Activated CD4-positive, alpha-beta T cell treated with anti-CD3 and anti-CD28 coated beads, Interleukin-2, amount 50 U/mL, for 24 hours (primary cell): Measurements from ENCODE around the gene SCGB3A1.

ENCODE experiments used
- DNase-seq, 2 donors: peaks; one replicate each; pipeline ENCODE4 v3.0.0-alpha.2; 2020; ENCODE audit warnings: low read depth in 1 of 2, low spot score in 1 of 2

Gene SCGB3A1

GRCh38 chr5:180606215-180606785 lies 15.0 kb upstream of the SCGB3A1 start:
- DNase-seq = no peak

GRCh38 chr5:180605554-180606214 lies 14.4 kb upstream of the SCGB3A1 start:
- DNase-seq = peak; percentile 27 to 49

- no peak for DNase-seq
Measured at GRCh38 chr5:180604271-180604670, 13.0 kb upstream of the SCGB3A1 start.

DNA sequence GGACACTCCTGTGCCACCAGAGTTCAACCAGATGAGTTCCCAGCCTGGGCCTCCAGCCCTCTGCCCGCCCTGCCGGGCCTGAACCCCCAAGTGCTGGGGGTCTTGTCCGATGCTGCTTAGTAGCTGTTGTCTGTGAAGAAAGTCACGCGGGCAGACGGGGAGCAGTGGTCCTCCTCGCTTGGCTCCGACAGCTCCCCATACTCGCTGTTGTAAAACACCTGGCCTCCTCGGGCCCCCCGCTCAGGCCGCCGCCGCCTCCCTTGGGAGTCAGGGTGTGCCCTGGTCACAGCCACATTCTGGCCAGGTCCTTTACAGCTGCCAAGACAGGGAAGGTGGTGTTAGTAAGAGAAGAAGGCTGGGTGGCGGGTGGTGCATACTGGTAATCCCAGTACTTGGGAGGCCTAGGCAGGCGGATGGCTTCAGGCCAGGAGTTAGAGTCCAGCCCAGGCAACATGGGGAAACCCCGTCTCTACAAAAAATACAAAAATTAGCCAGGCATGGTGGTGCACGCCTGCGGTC lies 11.8 kb upstream of the SCGB3A1 start:
- DNase-seq = no peak

DNA sequence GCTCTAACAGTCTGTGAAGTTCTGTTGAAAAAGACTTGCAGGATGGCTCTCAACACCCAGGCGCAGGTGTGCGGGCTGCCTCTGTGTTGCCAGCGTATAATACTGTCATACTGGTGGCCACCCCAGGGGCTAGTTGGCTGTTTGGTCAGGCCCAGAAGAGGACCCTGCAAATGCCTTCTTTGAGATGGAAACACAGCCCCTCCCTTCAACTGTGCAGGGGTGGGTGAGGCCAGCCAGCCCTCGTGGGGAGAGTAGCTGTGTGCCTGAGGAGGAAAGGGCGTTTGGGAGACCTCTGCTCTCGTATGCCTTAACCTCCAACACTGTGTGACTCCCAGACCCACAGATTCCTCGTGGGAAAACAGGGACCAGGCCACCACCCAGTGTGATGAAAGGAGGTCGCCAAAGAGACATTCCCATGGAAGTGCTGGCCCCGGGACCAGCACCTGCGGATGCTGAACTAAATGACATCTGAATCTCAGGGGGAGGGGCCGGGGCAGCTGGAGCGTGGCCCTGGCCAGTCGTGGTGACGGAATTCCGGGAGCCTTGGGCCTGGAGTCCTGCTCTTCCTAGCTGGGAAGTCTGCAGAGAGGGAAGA lies 11.3 kb upstream of the SCGB3A1 start:
- DNase-seq = no peak

- no peak for DNase-seq
Measured at GRCh38 chr5:180601591-180602480, 10.5 kb upstream of the SCGB3A1 start.

DNA sequence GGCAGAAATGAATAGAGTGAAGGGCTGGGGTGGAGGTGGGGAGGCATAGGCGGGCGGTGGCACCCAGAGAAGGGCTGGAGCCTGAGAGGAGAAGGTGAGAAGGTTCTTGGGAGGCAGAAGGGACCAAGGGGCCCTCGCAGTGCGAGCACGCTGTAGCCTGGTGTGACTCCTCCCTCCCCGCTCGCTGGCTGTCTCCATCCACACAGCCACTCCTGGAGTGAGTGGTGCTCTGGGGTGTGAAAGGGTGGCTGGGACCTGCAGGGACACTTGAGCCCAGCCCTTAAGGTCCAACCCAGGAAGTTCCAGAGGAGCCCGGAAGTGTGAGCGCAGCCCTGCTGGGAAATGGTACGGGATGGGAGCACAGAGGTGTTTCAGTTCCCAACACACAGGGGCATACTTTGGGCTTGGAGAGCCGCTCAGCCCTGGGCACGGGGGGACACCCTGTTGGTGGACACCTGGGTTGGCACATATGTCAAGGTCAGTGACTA lies 9.3 kb upstream of the SCGB3A1 start:
- no peak for DNase-seq

DNA sequence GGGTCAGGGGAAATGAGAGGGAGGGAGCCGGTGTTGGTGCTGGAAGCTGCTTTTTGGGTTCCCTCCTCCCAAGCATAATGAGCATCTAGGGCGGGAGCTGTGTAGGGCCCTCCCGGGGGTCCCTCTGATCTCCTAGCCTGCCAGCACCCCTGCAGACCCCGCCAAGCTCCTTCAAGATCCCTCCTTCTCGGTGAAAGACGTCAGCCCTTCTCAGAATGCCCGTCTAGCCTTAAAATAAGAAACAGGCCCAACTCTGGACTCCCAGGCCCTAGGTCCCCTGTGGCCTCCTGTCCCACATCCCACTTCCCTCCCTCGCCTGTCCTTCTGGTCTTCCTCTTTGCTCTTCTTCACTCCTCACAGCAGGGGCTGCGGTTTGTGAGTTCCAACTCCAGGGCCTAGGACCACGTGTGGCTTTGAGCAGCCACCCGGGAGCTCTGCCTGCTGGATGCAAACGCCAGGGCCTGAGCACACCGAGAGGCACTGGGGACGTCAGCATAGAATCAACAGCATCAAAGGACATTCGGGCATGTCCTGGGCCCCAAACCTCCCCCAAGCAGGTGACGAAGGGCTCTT lies 8.8 kb upstream of the SCGB3A1 start:
- DNase-seq = no peak

- no peak for DNase-seq
Measured at GRCh38 chr5:180599590-180599914, 8.3 kb upstream of the SCGB3A1 start.

GRCh38 chr5:180598797-180599589 lies 7.7 kb upstream of the SCGB3A1 start:
- DNase-seq = no peak

DNA sequence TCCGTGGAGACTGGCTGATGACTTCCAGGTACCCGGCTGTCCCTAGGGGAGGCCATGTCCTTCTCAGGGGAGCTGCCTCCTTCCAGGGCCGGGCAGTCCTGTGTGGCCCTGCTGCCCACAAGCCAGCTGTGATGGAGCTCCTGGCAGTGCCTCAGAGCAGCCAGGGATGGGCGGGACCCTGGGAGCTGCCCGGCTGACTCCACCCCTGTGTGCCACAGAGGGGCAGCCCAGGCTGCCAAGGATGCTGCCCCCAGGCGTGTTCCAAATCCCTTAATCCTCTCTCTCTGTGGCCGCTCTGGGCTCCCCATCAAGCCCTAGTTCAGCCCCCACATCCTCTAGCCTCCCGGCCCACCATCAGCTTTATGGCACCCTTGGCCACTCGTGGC lies 7.0 kb upstream of the SCGB3A1 start:
- DNase-seq = no peak

- DNase-seq = no peak
Measured at GRCh38 chr5:180596668-180597231, 5.5 kb upstream of the SCGB3A1 start.

GRCh38 chr5:180596115-180596667 lies 4.9 kb upstream of the SCGB3A1 start:
- no peak for DNase-seq

- no peak for DNase-seq
Measured at GRCh38 chr5:180595381-180596114, 4.2 kb upstream of the SCGB3A1 start.

DNA sequence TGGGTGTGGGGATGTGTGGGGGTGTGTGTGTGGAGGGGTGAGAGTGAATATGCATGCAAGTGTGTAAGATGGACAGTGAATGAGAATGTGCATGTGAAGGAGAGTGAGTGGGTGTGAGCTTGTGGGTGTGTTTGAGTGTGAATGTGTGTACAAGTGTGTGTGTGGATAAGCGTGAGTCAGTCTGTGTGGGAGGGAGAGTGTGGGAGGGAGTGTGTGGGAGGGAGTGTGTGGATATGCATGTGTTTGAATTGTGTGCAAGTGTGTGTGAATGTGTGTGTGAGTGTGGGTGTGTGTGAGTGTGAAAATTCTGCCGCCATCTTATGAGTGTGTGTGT lies 3.7 kb upstream of the SCGB3A1 start:
- DNase-seq = no peak

DNA sequence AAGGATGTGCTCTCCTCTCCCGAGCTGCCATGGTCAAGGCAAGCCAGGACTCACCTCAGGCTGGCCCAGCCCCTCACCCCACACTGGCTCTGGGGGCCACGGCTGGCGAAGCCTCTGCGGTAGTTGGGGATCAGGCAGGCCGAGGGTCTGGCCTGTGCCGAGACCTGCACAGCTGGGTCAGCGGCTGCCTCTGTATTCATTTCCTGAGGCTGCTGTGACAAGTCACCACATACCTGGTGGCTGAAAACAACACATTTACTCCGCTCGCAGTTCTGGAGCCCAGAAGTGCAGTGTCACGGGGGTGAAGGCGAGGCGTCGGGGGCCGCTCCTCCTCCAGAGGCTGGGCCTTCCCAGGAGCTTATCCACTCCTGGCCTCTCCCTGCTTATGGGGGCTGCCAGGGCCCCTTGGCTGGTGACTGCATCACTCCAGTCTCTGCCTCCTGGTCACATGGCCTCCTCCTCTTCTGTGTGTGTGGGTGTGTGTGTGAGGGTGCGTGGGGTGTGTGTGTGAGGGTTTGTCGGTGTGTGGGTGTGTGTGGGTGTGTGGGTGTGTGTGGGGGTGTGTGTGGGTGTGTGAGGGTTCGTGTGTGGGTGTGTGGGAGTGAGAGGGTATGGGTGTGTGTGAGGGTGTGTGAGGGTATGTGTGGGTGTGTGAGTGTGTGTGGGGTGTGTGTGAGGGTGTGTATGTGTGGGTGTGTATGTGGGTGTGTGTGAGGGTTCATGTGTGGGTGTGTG lies 3.2 kb upstream of the SCGB3A1 start:
- DNase-seq = no peak

DNA sequence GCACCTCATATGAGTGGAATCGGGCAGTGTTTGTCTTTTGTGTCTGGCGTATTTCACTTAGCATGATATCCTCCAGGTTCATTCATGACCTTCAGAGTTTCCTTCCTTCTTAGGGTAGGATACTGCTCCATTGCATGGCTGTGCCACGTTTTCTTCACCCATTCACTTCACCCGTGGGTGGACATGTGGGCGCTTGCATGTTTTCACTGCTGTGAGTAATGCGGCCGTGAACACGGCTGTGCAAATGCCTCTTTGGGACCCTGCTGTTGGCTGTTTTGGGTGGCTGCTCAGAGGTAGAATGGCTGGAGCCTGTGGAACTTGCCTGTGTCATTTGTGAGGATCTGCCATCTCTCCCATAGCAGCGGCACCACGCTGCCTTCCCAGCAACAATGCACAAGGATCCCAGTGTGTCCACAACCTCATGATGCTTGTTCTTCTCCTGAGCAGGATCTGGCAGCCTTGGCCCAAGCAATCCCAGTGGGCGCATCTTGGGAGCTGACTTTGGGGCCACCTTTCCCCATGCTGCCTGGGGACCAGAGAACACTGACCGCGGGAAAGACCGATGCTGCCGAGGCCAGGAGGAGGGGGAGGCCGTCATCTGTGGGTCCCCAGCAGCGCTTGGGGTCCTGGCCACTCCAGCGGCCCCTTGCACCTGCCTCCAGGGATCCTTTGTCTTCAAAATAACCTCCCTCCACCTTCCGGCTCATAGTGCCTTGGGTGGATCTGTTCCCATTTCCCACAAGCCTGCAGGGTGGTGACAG lies 2.3 kb upstream of the SCGB3A1 start:
- no peak for DNase-seq

GRCh38 chr5:180592176-180592575 lies 877 bp upstream of the SCGB3A1 start:
- DNase-seq = no peak
